SK-N-SH treated with all-trans-retinoic acid at 6 μM for 48 hours (cell line): Measurements from ENCODE around the gene CADM1.

Experiments used
- ATAC-seq: fragments of 200-7000 bp; cut with Tn5 transposase; 3 replicates; pipeline ENCODE4 v1.9.1; 2020; ENCODE audit warnings: mild to moderate bottlenecking, moderate library complexity
- ARNTL ChIP-seq: fragments of 450-650 bp; formaldehyde crosslinking; IDR thresholded peaks from 2 replicates; pipeline ENCODE4 v1.5.0; 2020; ENCODE audit warnings: low read depth, mild to moderate bottlenecking, moderate library complexity, borderline replicate concordance
- BACH2 ChIP-seq: fragments of 250-450 bp; sonication (Bioruptor Pico); IDR thresholded peaks from 2 replicates; pipeline ENCODE4 v1.9.0; 2021; ENCODE audit warnings: mild to moderate bottlenecking, borderline replicate concordance
- CSDC2 ChIP-seq: fragments of 250-450 bp; sonication (Bioruptor Pico); IDR thresholded peaks from 2 replicates; pipeline ENCODE4 v1.5.0; 2020; ENCODE audit warnings: mild to moderate bottlenecking, moderate library complexity
- ESRRG ChIP-seq: fragments of 250-450 bp; sonication (Bioruptor Pico); IDR thresholded peaks from 2 replicates; pipeline ENCODE4 v1.6.1; 2021; ENCODE audit warnings: mild to moderate bottlenecking
- GLIS3 ChIP-seq: fragments of 250-450 bp; sonication (Bioruptor Pico); IDR thresholded peaks from 2 replicates; pipeline ENCODE4 v1.5.0; 2020; ENCODE audit warnings: mild to moderate bottlenecking, moderate library complexity
- ISL1 ChIP-seq: fragments of 250-450 bp; sonication (Bioruptor Pico); IDR thresholded peaks from 2 replicates; pipeline ENCODE4 v2.1.2; 2022; ENCODE audit warnings: mild to moderate bottlenecking, moderate library complexity
- OSR1 ChIP-seq: fragments of 250-450 bp; sonication (Bioruptor Pico); IDR thresholded peaks from 2 replicates; pipeline ENCODE4 v1.8.0; 2022; ENCODE audit warnings: moderate library complexity, mild to moderate bottlenecking, inconsistent platforms
- PPARA ChIP-seq: fragments of 250-450 bp; sonication (Bioruptor Pico); IDR thresholded peaks from 2 replicates; pipeline ENCODE4 v1.5.0; 2020; ENCODE audit warnings: mild to moderate bottlenecking, borderline replicate concordance
- RARB ChIP-seq: fragments of 250-450 bp; sonication (Bioruptor Pico); IDR thresholded peaks from 2 replicates; pipeline ENCODE4 v1.8.0; 2021; ENCODE audit warnings: mild to moderate bottlenecking, moderate library complexity
- SNAI2 ChIP-seq: fragments of 250-450 bp; sonication (Bioruptor Pico); IDR thresholded peaks from 2 replicates; pipeline ENCODE4 v1.5.0; 2020; ENCODE audit warnings: mild to moderate bottlenecking, moderate library complexity
- TOX ChIP-seq: fragments of 250-450 bp; sonication (Bioruptor Pico); IDR thresholded peaks from 2 replicates; pipeline ENCODE4 v1.8.0; 2021; ENCODE audit warnings: mild to moderate bottlenecking, moderate library complexity, borderline replicate concordance
- ZC3H10 ChIP-seq: fragments of 250-450 bp; sonication (Bioruptor Pico); IDR thresholded peaks from 2 replicates; pipeline ENCODE4 v1.5.1; 2021; ENCODE audit warnings: mild to moderate bottlenecking, moderate library complexity
- ZFP3 ChIP-seq: fragments of 250-450 bp; sonication (Bioruptor Pico); IDR thresholded peaks from 2 replicates; pipeline ENCODE4 v1.5.0; 2020; ENCODE audit warnings: mild to moderate bottlenecking, moderate library complexity
- ZFP30 ChIP-seq: fragments of 450-650 bp; formaldehyde crosslinking; IDR thresholded peaks from 2 replicates; pipeline ENCODE4 v1.5.0; 2022; ENCODE audit warnings: mild to moderate bottlenecking, moderate library complexity
- ZNF565 ChIP-seq: fragments of 450-650 bp; formaldehyde crosslinking; conservative IDR thresholded peaks from 2 replicates; pipeline ENCODE4 v1.5.0; 2020; ENCODE audit warnings: low read depth, mild to moderate bottlenecking, moderate library complexity
- ZNF70 ChIP-seq: fragments of 450-650 bp; formaldehyde crosslinking; IDR thresholded peaks from 2 replicates; pipeline ENCODE4 v1.5.0; 2020; ENCODE audit warnings: mild to moderate bottlenecking, moderate library complexity
- ZNF8 ChIP-seq: fragments of 450-650 bp; formaldehyde crosslinking; IDR thresholded peaks from 2 replicates; pipeline ENCODE4 v1.5.0; 2020; ENCODE audit warnings: mild to moderate bottlenecking, moderate library complexity
- TF ChIP-seq, protein P1 (sequence below): fragments of 250-450 bp; sonication (Bioruptor Pico); IDR thresholded peaks from 2 replicates; pipeline ENCODE4 v1.8.0; 2021; ENCODE audit warnings: low read depth, mild to moderate bottlenecking, moderate library complexity, borderline replicate concordance
- TF ChIP-seq, protein P2 (sequence below): fragments of 250-450 bp; sonication (Bioruptor Pico); IDR thresholded peaks from 2 replicates; pipeline ENCODE4 v1.5.1; 2020; ENCODE audit warnings: low read depth, mild to moderate bottlenecking, moderate library complexity
- TF ChIP-seq, protein P3 (sequence below): fragments of 250-450 bp; sonication (Bioruptor Pico); IDR thresholded peaks from 2 replicates; pipeline ENCODE4 v1.5.1; 2021; ENCODE audit warnings: mild to moderate bottlenecking, moderate library complexity
- TF ChIP-seq, protein P4 (sequence below): fragments of 250-450 bp; sonication (Bioruptor Pico); IDR thresholded peaks from 2 replicates; pipeline ENCODE4 v1.8.0; 2020; ENCODE audit warnings: mild to moderate bottlenecking, moderate library complexity, borderline replicate concordance
- TF ChIP-seq, protein P5 (sequence below): fragments of 250-450 bp; sonication (Bioruptor Pico); IDR thresholded peaks from 2 replicates; pipeline ENCODE4 v1.5.0; 2020; ENCODE audit warnings: mild to moderate bottlenecking, moderate library complexity

CADM1 gene

DNA sequence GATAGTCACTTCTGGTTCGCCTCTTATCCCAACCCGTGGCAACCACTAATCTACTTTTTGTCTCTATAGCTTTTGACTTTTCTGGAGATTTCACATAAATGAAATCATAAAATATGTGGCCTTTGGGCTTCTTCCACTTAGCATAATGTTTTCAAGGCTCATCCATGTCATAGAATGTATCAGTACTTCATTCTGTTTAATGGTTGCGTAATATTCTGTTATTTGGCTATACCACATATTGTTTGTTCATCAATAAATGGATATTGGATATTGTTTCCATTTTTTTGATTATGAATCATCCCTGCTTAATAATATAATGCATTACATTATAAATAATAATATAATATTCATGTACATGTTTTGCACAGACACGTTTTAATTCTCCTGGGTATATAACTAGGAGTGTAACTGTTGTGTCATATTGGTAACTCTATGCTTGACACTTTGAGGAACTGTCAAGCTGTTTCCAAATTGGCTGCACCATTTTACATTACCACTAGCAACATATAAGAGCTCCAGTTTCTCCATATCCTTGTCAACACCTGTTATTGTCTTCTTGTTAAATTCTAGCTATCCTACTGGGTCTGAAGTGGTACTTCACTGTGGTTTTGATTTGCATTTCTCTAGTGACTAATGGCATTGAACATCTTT lies 181.5 kb downstream of the CADM1 start (continued):
- TF ChIP-seq, protein P1, sequence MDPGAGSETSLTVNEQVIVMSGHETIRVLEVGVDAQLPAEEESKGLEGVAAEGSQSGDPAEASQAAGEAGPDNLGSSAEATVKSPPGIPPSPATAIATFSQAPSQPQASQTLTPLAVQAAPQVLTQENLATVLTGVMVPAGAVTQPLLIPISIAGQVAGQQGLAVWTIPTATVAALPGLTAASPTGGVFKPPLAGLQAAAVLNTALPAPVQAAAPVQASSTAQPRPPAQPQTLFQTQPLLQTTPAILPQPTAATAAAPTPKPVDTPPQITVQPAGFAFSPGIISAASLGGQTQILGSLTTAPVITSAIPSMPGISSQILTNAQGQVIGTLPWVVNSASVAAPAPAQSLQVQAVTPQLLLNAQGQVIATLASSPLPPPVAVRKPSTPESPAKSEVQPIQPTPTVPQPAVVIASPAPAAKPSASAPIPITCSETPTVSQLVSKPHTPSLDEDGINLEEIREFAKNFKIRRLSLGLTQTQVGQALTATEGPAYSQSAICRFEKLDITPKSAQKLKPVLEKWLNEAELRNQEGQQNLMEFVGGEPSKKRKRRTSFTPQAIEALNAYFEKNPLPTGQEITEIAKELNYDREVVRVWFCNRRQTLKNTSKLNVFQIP (CRISPR knock-in tag), result no peak
- TF ChIP-seq ZNF565 (CRISPR knock-in tag) (no peak), OSR1 (no peak), GLIS3 (CRISPR knock-in tag) (no peak), BACH2 (no peak), ZNF70 (no peak), ZFP30 (CRISPR knock-in tag) (no peak)
- TF ChIP-seq, all 23 proteins: peak for 0

DNA sequence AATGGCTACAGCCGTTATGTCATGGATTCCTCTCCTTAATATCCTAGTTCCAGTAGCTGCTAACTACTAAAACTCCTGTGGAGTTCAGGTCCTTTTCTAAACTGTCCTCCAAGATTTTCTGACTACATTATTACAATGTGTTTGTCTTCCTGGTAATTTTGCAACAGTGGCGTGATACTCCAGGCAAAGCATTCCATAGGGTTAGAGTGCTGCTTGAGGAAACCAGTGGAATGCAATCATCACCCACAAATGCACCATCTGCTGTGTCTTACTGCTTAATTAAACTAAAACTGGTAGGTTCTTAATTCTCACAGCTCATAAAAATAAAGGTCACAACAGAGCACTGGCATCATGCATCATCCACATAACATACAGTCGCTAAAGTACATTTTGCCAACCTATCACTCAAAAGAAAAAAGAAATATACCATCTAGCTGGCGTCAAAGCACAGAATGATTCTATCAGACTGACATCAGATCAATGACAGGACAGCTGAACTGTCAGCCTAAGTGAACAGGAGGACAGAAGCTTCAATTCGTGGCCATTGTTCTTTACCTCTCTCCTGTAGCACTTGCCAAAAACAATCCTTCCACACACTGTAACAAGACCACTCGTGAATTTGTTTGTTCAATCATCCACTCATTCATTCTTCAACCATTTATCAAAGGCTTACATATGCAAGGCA lies 182.5 kb downstream of the CADM1 start:
- TF ChIP-seq, protein P2, sequence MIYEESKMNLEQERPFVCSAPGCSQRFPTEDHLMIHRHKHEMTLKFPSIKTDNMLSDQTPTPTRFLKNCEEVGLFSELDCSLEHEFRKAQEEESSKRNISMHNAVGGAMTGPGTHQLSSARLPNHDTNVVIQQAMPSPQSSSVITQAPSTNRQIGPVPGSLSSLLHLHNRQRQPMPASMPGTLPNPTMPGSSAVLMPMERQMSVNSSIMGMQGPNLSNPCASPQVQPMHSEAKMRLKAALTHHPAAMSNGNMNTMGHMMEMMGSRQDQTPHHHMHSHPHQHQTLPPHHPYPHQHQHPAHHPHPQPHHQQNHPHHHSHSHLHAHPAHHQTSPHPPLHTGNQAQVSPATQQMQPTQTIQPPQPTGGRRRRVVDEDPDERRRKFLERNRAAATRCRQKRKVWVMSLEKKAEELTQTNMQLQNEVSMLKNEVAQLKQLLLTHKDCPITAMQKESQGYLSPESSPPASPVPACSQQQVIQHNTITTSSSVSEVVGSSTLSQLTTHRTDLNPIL (CRISPR knock-in tag), result no peak
- TF ChIP-seq TOX (CRISPR knock-in tag) (no peak), ESRRG (CRISPR knock-in tag) (no peak), ZFP30 (CRISPR knock-in tag) (no peak), ISL1 (CRISPR knock-in tag) (no peak), PPARA (CRISPR knock-in tag) (no peak), BACH2 (no peak), GLIS3 (CRISPR knock-in tag) (no peak), CSDC2 (CRISPR knock-in tag) (no peak), ARNTL (CRISPR knock-in tag) (no peak), RARB (CRISPR knock-in tag) (no peak), SNAI2 (no peak), ZNF565 (CRISPR knock-in tag) (no peak), ZFP3 (CRISPR knock-in tag) (no peak), ZC3H10 (CRISPR knock-in tag) (no peak)
- TF ChIP-seq, protein P3, sequence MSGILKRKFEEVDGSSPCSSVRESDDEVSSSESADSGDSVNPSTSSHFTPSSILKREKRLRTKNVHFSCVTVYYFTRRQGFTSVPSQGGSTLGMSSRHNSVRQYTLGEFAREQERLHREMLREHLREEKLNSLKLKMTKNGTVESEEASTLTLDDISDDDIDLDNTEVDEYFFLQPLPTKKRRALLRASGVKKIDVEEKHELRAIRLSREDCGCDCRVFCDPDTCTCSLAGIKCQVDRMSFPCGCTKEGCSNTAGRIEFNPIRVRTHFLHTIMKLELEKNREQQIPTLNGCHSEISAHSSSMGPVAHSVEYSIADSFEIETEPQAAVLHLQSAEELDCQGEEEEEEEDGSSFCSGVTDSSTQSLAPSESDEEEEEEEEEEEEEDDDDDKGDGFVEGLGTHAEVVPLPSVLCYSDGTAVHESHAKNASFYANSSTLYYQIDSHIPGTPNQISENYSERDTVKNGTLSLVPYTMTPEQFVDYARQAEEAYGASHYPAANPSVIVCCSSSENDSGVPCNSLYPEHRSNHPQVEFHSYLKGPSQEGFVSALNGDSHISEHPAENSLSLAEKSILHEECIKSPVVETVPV (CRISPR knock-in tag), result no peak
- TF ChIP-seq, protein P1 (CRISPR knock-in tag), result no peak
- ATAC-seq, result no peak

DNA sequence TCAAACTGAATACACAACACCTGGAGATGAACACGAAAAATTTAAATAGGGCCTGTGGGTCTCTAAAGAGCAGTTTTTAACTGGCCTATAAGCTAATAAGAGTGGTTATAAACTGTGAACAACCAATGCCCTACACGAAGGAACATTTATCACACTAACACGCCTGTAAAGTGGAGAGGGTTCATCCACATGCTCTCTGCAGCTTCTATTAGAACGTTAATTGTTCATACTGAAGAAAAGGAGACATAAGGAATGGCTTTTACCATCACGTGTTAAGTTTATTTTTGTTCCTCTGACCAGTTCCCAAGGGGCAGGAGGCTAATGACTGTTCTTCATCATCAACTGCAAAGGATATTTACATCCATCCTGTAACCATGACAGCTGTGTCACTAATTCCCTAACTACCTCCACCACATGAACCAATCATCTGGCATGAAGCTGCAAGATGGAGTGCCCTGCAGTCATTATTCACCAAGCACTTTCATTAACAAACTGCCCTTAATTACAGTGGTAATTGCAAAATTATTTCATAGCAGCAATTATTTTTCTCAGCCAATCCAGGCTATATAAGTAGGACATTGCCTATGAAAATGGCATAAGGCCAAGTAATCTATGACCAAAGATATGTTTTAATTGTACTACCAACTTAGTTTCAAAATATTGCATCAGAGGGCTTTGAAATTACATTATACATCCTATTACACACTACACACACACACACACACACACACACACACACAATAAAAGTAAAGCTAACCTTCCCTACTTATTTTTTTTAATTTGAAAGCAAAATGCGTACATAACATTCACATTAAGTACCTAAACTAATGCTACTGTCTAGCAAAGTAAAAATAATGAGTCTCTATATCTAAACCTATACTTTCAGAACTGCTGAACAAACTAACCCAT lies 186.7 kb downstream of the CADM1 start:
- TF ChIP-seq GLIS3 (CRISPR knock-in tag), result no peak
- no peak for TF ChIP-seq ZC3H10 (CRISPR knock-in tag)
- TF ChIP-seq, protein P3 (CRISPR knock-in tag), result no peak
- no peak for TF ChIP-seq ESRRG (CRISPR knock-in tag)
- no peak for TF ChIP-seq ZNF8
- TF ChIP-seq ZFP30 (CRISPR knock-in tag), result no peak
- TF ChIP-seq, protein P4, sequence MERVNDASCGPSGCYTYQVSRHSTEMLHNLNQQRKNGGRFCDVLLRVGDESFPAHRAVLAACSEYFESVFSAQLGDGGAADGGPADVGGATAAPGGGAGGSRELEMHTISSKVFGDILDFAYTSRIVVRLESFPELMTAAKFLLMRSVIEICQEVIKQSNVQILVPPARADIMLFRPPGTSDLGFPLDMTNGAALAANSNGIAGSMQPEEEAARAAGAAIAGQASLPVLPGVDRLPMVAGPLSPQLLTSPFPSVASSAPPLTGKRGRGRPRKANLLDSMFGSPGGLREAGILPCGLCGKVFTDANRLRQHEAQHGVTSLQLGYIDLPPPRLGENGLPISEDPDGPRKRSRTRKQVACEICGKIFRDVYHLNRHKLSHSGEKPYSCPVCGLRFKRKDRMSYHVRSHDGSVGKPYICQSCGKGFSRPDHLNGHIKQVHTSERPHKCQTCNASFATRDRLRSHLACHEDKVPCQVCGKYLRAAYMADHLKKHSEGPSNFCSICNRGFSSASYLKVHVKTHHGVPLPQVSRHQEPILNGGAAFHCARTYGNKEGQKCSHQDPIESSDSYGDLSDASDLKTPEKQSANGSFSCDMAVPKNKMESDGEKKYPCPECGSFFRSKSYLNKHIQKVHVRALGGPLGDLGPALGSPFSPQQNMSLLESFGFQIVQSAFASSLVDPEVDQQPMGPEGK, result no peak
- TF ChIP-seq ISL1 (CRISPR knock-in tag), result no peak
- TF ChIP-seq, protein P5, sequence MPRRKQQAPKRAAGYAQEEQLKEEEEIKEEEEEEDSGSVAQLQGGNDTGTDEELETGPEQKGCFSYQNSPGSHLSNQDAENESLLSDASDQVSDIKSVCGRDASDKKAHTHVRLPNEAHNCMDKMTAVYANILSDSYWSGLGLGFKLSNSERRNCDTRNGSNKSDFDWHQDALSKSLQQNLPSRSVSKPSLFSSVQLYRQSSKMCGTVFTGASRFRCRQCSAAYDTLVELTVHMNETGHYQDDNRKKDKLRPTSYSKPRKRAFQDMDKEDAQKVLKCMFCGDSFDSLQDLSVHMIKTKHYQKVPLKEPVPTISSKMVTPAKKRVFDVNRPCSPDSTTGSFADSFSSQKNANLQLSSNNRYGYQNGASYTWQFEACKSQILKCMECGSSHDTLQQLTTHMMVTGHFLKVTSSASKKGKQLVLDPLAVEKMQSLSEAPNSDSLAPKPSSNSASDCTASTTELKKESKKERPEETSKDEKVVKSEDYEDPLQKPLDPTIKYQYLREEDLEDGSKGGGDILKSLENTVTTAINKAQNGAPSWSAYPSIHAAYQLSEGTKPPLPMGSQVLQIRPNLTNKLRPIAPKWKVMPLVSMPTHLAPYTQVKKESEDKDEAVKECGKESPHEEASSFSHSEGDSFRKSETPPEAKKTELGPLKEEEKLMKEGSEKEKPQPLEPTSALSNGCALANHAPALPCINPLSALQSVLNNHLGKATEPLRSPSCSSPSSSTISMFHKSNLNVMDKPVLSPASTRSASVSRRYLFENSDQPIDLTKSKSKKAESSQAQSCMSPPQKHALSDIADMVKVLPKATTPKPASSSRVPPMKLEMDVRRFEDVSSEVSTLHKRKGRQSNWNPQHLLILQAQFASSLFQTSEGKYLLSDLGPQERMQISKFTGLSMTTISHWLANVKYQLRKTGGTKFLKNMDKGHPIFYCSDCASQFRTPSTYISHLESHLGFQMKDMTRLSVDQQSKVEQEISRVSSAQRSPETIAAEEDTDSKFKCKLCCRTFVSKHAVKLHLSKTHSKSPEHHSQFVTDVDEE (CRISPR knock-in tag), result no peak
- TF ChIP-seq TOX (CRISPR knock-in tag), result no peak
- TF ChIP-seq OSR1, result no peak
- no peak for TF ChIP-seq ZFP3 (CRISPR knock-in tag)
- TF ChIP-seq ZNF70, result no peak
- TF ChIP-seq PPARA (CRISPR knock-in tag), result no peak
- ATAC-seq, result no peak
